ENCODE measurements around the gene BRAF.
"Not testable (repeated sequence)": the region's sequence is repeated elsewhere in the genome, so short reads cannot be mapped to it uniquely, and the experiment has no call there.

The BRAF gene

DNA sequence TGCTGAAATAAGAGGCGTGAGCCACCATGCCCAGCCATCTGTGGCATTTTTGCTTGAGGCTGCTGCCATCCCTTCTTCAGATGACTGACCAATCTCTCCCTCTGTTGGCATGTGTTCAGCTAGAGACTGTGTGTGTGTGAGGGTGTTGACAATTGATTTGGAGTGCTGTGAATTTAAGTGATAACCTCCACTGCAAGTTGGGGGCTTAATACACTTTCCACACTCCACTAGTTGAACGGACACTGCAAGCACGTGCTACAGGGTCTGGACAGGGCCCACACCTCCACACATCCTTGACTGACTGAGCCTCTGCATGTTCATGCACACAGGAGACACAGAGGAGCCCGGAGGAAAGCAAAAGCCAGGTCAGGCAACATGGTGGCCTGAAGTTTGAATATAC is 51.3 kb downstream of the BRAF start:
- no peak for DNase-seq

DNA sequence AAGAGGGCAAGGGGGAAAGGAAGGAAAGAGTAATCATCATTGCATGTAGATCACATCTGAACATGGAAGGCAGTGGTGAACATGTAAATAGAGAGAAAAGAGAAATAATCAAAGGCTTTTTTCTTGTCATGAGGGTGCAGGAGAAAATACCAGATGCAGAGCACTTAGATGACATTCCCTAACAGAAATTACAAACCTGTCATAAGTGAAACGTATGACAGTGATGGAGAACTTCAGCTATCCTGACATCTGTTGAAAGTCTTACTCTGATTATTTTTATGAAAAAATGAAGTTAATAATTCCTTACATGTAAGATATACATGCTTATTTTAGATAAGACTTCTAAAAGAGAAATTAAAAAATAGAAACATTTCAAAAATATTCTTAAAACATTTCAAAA is 54.7 kb downstream of the BRAF start:
- DNase-seq: no peak

DNA sequence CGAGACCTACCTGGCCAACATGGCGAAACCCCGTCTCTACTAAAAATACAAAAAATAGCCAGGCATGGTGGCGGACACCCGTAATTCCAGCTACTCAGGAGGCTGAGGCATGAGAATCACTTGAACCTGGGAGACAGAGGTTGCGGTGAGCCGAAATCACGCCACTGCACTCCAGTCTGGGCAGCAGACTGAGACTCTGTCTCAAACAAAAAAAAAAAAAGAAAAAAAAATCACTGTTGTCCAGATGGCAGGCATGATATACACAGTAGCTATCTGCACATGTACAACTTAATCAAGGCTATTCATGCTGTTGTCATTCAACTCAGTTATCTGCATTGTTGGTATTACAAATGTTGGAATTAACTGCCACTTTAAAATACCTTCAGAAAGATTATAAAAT is 55.3 kb downstream of the BRAF start:
- no peak for DNase-seq

DNA sequence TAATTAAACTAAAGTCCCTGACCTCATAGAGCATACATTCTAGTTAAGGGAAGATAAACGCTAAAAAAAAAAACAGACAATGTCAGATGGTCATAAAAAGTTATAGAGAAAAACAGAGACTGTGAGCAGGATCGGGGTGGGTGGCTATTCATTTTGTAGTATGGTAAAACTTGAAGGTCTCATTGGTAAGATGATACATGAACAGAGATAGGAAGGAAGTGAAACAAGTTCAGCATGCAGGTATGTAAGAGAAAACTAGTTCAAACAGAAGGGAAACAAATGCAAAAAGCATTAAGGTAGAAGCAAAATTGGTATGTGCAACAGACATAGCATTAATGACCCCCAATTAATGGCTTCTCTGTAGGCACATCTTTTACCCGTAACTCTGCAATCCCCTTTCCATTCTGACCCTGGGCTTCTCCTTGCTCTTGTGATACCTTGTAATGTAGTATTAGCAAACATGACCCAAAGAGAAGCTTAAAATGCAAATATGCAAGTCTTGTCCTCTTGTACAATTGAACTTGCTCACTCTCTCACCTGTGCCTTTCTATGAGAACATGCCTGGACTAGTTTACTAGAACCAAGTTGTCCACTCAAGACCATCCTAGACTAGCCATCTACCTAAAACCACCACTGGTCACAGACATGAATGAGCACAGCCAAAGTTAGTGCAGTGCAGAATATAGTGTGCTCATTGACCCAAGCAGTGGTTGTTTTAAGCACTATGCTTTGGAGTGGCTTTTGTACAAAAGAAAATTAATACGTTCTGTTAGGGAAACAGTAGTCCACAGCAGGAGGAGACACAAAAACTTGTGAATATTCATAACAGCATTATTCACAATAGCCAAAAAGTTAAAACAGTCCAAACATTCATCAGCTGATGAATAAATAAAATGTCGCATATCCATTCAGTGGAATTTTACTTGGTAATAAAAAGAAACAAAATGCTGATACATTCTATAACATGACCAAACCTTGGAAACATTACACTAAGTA is 57.0 kb downstream of the BRAF start:
- no peak for DNase-seq

DNA sequence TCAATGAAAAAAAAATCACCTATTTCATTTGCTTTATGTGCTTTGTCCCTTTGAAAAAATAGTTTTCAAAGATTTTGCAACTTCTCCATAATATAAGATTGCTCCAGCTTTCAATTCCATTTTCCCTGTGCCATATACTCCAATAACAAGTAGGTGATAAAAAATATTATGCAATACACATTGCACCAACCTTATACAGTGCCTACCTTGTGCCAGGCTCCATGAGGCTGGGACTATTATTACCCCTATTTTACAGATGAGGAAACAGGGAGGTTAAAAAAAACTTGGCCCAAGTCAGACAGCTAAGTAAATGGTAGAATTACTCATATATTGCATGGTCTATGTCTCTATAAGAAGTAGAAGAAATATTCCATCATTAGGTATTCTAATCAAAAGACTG is 57.8 kb downstream of the BRAF start:
- DNase-seq: no peak

DNA sequence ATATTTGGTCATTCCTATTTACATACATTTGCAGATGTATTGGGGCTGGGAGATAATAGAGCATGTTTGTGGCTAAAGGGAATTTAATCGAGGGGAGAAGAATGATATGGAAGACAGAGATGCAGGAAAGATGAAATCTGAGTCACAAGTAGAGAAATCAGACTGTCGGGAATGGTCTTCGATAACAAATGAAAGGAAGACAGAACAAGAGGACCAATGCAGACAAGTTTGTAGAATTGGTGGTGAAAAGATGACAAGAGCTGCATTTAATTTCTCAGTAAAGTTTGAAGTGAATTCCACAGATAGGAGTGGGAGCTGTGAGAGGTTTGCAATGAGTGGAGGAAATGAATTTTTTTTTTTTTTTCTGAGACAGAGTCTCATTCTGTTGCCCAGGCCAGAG is 60.0 kb downstream of the BRAF start:
- no peak for DNase-seq

DNA sequence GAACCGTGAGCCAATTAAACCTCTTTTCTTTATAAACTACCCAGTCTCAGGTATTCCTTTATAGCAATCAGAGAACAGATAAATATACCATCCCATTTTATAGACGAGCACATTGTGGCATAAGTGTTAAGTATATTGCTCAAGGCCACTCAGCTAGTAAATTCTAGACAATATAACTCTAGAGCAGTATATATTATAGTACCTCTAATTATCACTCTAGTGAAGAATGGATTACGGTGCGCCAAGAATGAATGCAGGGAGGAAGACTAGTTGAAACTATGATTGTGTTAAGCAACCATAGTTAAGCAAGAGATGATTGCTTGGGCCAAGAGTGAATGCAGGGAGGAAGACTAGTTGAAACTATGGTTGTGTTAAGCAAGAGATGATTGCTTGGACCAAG is 60.9 kb downstream of the BRAF start:
- DNase-seq: no peak

DNA sequence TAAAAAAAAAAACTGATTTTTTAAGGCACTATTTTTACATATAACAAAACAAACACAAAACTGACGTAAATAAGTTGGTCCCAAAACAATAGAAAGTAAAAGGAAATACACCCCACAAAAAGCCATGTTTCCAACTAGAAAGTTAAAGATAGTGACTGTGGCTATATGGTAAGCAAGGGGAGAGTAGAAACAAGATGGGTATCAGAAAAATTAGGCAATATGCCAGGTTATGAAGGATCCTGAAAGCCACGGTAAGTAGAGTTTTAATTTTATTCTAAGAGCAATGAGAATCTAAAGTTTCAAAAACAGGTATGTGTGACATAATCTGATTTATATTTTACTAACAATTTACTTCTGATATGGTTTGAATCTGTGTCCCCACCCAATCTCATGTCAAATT is 61.5 kb downstream of the BRAF start:
- no peak for DNase-seq

DNA sequence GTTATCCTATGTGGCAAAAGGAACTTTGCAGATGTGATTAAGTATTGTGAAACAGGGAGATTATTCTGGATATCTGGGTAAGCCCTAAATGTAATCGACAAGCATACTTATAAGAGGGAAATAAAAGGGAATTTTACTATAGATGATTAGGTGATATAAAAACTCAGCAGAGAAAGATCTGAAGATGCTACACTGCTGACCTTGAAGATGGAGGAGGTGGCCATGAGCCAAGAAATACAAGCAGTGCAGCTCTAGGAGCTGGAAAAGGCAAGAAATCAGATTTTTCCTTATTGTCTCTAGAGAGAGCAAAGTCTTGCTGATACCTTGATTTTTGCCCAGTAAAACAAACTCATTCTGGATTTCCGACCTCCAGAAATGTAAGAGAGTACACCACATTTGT is 67.7 kb downstream of the BRAF start:
- DNase-seq: no peak

DNA sequence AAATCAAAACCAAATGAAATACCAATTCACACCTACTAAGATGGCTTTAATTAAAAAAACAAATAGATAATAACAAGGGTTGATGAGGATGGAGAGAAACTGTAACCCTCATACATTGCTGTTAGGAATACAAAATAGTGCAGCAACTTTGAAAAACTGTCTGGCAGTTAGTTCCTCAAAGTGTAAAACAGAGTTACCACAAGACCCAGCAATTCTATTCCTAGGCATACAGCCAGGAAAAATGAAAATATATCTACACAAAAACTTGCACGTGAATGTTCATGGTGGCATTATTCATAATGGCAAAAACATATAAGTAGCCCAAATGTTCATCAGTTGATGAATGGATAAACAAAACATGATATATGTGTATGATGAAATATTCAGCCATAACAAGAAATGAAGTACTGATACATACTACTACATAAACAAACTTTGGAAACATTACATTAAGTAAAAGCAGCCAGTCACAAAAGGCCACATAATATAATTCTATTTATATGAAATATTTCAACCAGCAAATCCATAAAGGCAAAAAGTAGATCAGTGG is 83.5 kb downstream of the BRAF start:
- DNase-seq: no peak

DNA sequence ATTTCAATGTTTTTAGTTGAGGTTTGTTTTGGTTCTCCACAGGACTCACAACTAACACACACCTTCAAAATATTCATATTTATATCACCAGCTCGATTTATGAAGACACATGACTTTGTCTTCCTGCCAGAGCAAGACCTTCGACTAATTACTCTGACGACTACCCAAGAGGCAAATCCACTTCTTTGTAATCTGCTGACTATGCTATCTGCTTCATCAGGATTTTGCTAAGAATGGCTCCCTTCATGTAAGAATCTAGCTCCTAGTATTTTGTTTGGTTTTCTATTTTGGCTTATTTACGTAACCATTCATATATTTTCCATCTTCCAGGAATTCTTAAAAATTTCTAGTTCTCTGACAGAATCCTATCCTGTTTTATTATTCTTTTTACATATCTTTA is 93.0 kb downstream of the BRAF start:
- DNase-seq: no peak

DNA sequence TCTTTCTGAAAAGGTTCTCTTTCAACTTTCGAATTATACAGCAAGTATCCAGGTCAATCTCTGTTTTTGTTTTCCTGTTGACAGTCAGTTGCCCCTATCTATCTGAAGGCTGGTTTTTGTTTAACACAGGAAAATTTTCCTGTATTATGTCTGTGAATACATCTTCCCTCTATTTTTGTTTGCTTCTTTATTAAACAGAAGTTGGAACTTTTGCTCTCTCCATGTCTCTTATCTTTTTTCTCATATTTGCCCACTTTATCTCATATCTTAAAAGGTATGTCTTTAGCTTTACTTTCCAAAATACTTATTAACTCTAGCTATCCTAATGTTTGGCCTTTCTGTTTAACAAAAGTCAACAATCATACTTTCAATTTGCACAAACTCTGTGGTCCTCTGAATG is 95.0 kb downstream of the BRAF start:
- no peak for DNase-seq

DNA sequence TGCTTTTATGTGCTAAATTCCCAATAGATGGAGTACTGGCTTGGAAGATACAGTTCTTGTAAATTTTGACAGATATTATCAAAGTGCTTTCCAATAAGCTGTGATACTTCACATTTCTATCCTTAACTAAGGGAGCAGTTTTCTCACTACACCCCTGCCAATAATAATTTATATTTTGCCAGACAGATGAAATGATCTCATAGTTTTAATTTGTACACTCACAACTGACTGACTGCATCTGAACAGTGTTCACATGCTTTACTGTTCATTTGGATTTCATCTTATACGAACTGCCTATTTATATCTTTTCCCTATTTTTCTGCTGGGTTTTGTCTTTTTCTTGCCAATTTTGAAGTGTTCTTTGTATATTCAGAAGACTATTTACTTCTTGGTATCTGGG is 96.0 kb downstream of the BRAF start:
- DNase-seq: no peak

DNA sequence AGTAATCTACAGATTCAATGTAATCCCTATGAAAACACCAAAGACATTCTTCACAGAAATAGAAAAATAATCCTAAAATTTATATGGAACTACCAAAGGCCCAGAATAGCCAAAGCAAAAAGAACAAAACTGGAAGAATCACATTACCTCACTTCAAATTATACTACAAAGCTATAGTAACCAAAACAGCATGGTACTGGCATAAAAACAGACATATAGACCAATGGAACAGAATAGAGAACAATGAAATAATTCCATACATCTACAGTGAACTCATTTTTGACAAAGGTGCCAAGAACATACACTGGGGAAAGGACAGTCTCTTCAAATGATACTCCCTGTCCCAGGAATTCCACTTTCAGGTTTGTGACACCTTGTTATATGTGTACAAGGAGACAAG is 107.3 kb downstream of the BRAF start:
- DNase-seq: not testable (repeated sequence)

DNA sequence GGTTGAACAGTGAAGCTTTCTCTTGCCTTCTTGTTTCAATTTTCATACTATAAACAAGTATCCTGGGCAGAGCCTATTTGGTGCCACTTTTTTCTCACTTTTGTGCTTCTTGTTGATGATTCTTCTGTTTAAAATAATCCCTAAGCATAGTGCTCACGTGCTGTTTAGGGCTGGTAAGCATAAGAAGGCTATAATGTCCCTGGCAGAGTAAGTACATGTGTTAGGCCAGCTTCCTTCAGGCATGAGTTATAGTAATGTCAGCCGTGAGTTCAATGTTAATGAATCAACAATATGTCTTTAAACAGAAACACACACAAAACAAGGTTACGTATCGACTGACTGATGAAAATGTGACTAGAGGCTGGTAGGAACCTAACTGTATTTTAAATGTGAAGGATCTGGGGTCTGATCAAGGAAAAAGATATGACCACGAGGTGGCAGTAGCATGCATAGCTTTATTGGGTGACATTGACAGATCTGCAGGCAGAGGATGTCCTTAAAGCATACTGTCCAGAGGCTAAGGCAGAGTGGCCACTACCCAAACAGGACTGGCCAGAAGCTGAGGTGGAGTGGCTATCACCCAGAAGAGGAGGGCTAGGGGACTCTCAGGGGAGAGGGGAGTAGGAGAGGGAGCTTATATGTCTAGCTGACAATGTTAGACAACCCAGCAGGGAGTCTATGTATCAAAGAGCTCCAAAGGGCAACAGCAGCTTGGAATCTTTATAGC is 113.7 kb downstream of the BRAF start:
- peak; percentile 73 for DNase-seq

DNA sequence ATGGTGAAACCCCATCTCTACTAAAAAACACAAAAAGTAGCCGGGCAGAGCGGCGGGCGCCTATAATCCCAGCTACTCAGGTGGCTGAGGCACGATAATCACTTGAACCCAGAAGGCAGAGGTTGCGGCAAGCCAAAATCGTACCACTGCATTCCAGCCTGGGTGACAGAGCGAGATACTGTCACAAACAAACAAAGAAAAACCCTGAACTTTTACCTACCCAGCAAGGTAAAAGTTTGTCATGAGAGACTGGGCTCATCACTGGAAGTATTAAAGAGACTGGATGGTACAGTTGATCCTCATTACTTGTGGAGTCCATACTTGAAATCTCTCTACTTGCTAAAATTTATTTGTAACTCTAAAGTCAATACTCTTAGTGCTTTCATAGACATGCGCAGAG is 114.3 kb downstream of the BRAF start:
- DNase-seq: no peak

DNA sequence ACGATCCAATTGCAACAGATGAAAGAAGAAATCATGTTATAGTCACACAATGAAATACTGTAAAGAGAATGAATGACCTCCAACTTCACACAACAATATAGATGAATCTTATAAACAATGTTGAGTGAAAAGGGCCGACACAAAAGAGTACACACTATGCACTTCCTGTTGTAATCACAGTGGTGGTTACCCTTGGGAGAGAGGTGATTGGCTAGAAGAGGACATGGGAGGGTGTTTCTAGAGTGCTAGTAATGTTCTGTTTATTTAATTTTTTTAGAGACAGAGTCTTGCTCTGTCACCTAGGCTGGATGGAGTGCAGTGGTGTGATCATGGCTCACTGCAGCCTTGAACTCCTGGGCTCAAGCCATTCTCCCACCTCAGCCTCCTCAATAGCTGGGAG is 145.8 kb downstream of the BRAF start:
- no peak for DNase-seq

DNA sequence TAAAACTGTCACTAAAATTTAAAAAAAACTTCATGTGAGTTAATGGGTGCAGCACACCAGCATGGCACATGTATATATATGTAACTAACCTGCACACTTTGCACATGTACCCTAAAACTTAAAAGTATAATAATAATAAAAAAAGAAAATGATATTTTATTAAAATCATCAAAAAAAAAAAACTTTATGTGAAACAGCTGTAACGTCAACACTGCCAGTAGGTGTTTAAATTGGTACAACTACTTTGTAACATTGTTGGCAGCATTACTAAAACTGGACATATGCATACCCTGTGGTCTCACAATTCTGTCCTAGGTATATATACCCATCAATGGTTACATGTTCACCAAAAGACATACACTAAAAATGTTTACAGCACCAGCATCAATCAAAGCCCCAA is 146.2 kb downstream of the BRAF start:
- no peak for DNase-seq

DNA sequence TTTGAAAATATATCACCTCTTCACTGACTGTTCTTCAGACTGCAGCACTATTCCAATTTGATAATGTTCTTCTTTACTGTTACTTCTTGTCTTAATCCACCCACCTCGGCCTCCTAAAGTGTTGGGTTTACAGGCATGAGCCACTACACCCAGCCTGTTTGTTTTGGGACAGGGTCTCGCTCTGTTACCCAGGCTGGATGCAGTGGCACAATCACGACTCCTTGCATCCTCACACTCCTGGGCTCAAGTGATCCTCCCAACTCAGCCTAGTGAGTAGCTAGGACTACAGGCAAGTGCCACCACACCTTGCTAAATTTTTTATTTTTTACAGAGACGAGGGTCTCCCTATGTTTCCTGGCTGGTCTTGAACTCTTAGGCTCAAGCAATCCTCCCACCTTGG is 150.4 kb downstream of the BRAF start:
- DNase-seq: no peak

DNA sequence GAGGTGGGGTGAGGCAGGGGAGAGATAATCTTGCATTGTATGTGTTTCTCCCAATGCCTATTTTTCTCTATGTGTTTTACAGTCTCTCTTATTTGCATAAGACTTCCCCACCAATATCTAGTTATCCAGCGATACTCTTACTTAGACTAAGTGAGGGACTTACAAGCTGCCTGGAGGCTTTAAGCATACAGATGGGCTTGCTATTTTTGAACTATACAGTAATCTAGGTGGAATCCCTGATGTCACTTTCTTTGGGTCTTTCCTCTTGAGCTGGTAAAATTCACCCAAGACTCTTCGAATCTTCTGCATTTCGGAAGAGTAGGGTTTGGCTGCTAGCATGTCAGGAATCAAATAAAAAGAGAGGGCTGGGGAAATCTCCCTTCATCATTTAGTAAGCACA is 151.6 kb downstream of the BRAF start:
- no peak for DNase-seq

DNA sequence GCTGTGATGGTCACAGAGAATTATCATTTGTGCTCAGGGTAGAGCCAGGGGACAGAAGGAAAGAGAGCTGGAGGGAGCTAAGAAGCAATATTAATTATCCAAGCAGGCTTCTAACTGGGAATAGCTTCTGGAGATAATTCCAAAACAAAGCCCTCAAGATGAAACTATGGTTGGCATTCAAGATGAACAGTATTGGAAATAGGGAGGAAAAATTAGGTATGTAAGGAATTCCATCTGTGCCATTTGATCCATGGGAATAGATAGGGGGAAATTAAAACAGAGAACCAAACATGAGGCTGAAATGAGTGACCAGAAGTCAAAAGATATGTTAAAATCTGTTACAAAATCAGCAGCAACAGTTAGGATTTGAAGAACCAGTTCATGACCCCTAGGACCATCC is 152.9 kb downstream of the BRAF start:
- no peak for DNase-seq

DNA sequence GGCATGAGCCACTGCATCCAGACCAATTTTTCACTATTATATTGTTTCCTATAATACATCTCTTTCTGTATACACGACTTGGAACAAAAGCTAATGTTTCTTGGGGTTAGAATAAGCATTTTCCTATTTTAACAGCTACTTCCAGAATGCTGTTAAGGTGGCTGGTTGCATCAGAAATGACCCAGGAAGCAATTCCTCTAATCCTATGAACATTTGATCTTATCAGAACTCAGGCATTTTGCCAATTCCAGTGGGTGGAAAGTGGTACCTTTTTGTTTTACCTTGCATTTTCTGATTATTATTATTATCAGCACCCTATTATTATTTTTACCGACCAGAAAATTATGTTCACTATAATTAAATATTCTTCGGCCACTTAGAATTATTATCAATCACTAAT is 154.9 kb downstream of the BRAF start:
- no peak for DNase-seq

DNA sequence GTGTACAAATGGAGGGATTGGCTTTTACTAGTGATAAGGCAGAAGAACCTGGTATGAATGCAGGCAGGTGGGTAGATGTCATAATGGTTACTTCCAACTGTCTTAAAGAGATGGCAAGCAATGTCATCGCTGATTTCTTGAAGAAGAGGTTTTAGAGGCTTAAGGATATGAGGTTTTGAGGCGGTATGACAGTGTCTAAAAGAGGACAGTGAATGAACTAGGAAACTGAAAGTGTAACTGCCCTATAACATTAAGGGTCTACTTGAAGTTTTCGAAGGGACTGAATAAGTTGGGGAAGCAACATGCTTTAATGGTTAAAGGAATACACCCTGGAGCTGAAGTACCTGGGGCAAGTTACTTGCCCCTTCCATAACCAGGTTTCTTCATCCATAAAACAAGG is 157.3 kb downstream of the BRAF start:
- DNase-seq: no peak

DNA sequence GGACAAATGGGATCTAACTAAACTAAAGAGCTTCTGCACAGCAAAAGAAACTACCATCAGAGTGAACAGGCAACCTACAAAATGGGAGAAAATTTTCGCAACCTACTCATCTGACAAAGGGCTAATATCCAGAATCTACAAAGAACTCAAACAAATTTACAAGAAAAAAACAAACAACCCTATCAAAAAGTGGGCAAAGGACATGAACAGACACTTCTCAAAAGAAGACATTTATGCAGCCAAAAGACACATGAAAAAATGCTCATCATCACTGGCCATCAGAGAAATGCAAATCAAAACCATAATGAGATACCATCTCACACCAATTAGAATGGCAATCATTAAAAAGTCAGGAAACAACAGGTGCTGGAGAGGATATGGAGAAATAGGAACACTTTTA is 159.3 kb downstream of the BRAF start:
- not testable (repeated sequence) for DNase-seq

Data from NCI-H1092 treated with DMSO at 0.1 percent for 48 hours (cell line).